ENCODE data around the gene COX6B1. TPM values are rescaled to one million over a fixed set of nuclear protein-coding genes. Genes with fewer than 3 reads are reported as not detected.

The COX6B1 gene
- total RNA-seq, 2 donors from 2014 or later, result 401 to 445 TPM

GRCh38 chr19:35615036-35615435 is 33.1 kb upstream of the COX6B1 start:
- Histone ChIP-seq H3K9me3 (ENCODE audit: control insufficient read depth, low read length) (no peaks in the 10 kb centered on the region), H3K4me1 (ENCODE audit: control insufficient read depth, insufficient read depth, low read length) (no peaks in the 10 kb centered on the region), H3K4me3 (ENCODE audit: low read length) (no peak overlapping the region), H3K27ac (ENCODE audit: low read depth, low read length) (no peak overlapping the region), H3K27me3 (ENCODE audit: control insufficient read depth, insufficient read depth, low read length, poor library complexity, severe bottlenecking) (no peaks in the 10 kb centered on the region), H3K36me3 (ENCODE audit: control insufficient read depth, insufficient read depth, low read length) (peaks cover 14% of the 10 kb centered on the region), H3K9ac (ENCODE audit: extremely low read depth, low read length, poor library complexity, severe bottlenecking) (no peak overlapping the region)
- 94 to 96% methylated on average over 13 to 17 of the region's 17 CpGs for WGBS, 2 experiments (ENCODE audit: insufficient coverage in 1 of 2, insufficient read length in 1 of 2)
- H3K27me3 Mint-ChIP-seq (ENCODE audit: insufficient read depth), result peaks cover 14% of the 10 kb centered on the region
- no peaks in the 10 kb centered on the region for H3K4me1 Mint-ChIP-seq
- TF ChIP-seq CTCF (conservative IDR thresholded peaks at IDR 0.05), result no peak
- H3K27ac Mint-ChIP-seq, result no peak overlapping the region
- no peaks in the 10 kb centered on the region for H3K9me3 Mint-ChIP-seq
- no peak overlapping the region for H3K4me3 Mint-ChIP-seq
- DNase-seq, result no peak
- H3K36me3 Mint-ChIP-seq (ENCODE audit: low read depth), result peaks cover 7% of the 10 kb centered on the region

- H3K27me3 Mint-ChIP-seq (ENCODE audit: insufficient read depth), result no peaks in the 10 kb centered on the region
- Histone ChIP-seq H3K27me3 (ENCODE audit: control insufficient read depth, insufficient read depth, low read length, poor library complexity, severe bottlenecking) (no peaks in the 10 kb centered on the region), H3K4me1 (ENCODE audit: control insufficient read depth, insufficient read depth, low read length) (no peaks in the 10 kb centered on the region), H3K4me3 (ENCODE audit: low read length) (no peak overlapping the region), H3K36me3 (ENCODE audit: control insufficient read depth, insufficient read depth, low read length) (peaks cover 21% of the 10 kb centered on the region), H3K9me3 (ENCODE audit: control insufficient read depth, low read length) (no peaks in the 10 kb centered on the region), H3K9ac (ENCODE audit: extremely low read depth, low read length, poor library complexity, severe bottlenecking) (no peak overlapping the region), H3K27ac (ENCODE audit: low read depth, low read length) (no peak overlapping the region)
- WGBS, 2 experiments (ENCODE audit: insufficient coverage in 1 of 2, insufficient read length in 1 of 2), result 81 to 82% methylated on average over 3 to 7 of the region's 7 CpGs
- H3K4me1 Mint-ChIP-seq, result no peaks in the 10 kb centered on the region
- H3K4me3 Mint-ChIP-seq, result no peak overlapping the region
- H3K27ac Mint-ChIP-seq, result no peak overlapping the region
- peak; percentile 67 for TF ChIP-seq CTCF (conservative IDR thresholded peaks at IDR 0.05)
- peaks cover 25% of the 10 kb centered on the region for H3K36me3 Mint-ChIP-seq (ENCODE audit: low read depth)
- no peaks in the 10 kb centered on the region for H3K9me3 Mint-ChIP-seq
- DNase-seq, result peak; percentile 83
These were observed 29.3 kb upstream of the COX6B1 start for GRCh38 chr19:35618857-35619256.

GRCh38 chr19:35619290-35619923 is 28.7 kb upstream of the COX6B1 start:
- Mint-ChIP-seq H3K27me3 (ENCODE audit: insufficient read depth) (no peaks in the 10 kb centered on the region), H3K9me3 (no peaks in the 10 kb centered on the region), H3K36me3 (ENCODE audit: low read depth) (peaks cover 25% of the 10 kb centered on the region), H3K4me1 (no peaks in the 10 kb centered on the region), H3K27ac (no peak overlapping the region), H3K4me3 (no peak overlapping the region)
- WGBS, 2 experiments (ENCODE audit: insufficient coverage in 1 of 2, insufficient read length in 1 of 2), result 89 to 93% methylated on average over 7 to 12 of the region's 12 CpGs
- H3K9ac ChIP-seq (ENCODE audit: extremely low read depth, low read length, poor library complexity, severe bottlenecking), result no peak overlapping the region
- H3K27me3 ChIP-seq (ENCODE audit: control insufficient read depth, insufficient read depth, low read length, poor library complexity, severe bottlenecking), result no peaks in the 10 kb centered on the region
- H3K27ac ChIP-seq (ENCODE audit: low read depth, low read length), result no peak overlapping the region
- H3K4me3 ChIP-seq (ENCODE audit: low read length), result no peak overlapping the region
- no peaks in the 10 kb centered on the region for H3K9me3 ChIP-seq (ENCODE audit: control insufficient read depth, low read length)
- peaks cover 21% of the 10 kb centered on the region for H3K36me3 ChIP-seq (ENCODE audit: control insufficient read depth, insufficient read depth, low read length)
- no peak for DNase-seq
- no peaks in the 10 kb centered on the region for H3K4me1 ChIP-seq (ENCODE audit: control insufficient read depth, insufficient read depth, low read length)
- no peak for TF ChIP-seq CTCF (conservative IDR thresholded peaks at IDR 0.05)

Data from endodermal cell (in vitro differentiated cells).